Thymus (tissue), 11 donors: ENCODE data around the gene DCUN1D2. TPM values are rescaled to one million over a fixed set of nuclear protein-coding genes. Genes with fewer than 3 reads are reported as not detected.
A peak's percentile ranks its signal among the peaks of the same experiment; 100 is the strongest.

Experiments used
- DNase-seq, 9 donors: peaks; one replicate each; pipeline ENCODE4 v3.0.0-alpha.2; 2013; ENCODE audit warnings: low spot score in 9 of 9, low read depth in 6 of 9, missing footprints in 1 of 9
- H3K27ac ChIP-seq, 2 donors: one replicate each; pipeline ENCODE4 v1.5.1; 2013; ENCODE audit warnings: control low read depth in 1 of 2, low read depth in 1 of 2, low read length in 1 of 2, mild to moderate bottlenecking in 1 of 2, moderate library complexity in 1 of 2
- H3K27me3 ChIP-seq, 2 donors: one replicate each; pipeline ENCODE4 v1.5.1; 2013; ENCODE audit warnings: low read length in 1 of 2; ENCODE audit not compliant: control insufficient read depth in 2 of 2, insufficient read depth in 1 of 2
- H3K36me3 ChIP-seq, 2 donors: one replicate each; pipeline ENCODE4 v1.5.1; 2013; ENCODE audit warnings: low read length in 1 of 2, mild to moderate bottlenecking in 1 of 2, moderate library complexity in 1 of 2; ENCODE audit not compliant: control insufficient read depth in 2 of 2, insufficient read depth in 2 of 2
- H3K4me1 ChIP-seq, 2 donors: one replicate each; pipeline ENCODE4 v1.5.1; 2013; ENCODE audit warnings: low read length in 2 of 2; ENCODE audit not compliant: control insufficient read depth in 2 of 2, insufficient read depth in 2 of 2
- H3K4me3 ChIP-seq, 2 donors: one replicate each; pipeline ENCODE4 v1.5.1; 2013; ENCODE audit warnings: low read length in 2 of 2, control low read depth in 1 of 2, mild to moderate bottlenecking in 1 of 2
- H3K9me3 ChIP-seq, 2 donors: one replicate each; pipeline ENCODE4 v1.5.1; 2013; ENCODE audit warnings: low read length in 1 of 2, mild to moderate bottlenecking in 1 of 2; ENCODE audit not compliant: control insufficient read depth in 2 of 2, insufficient read depth in 1 of 2
- WGBS: extraction: QIAGEN DNeasy Blood & Tissue Kit; methylation state at CpG from one replicate; pipeline ENCODE4 v1.1.7; 2013; 5-methylcytosine and 5-hydroxymethylcytosine counted together
- polyA plus RNA-seq: library from polyadenylated mRNA; stranded (reverse); fragments of 200-250 nt; gene quantifications from one replicate; pipeline ENCODE4 v1.2.3, GENCODE V29; 2013
- total RNA-seq: library from RNA; stranded (reverse); fragments of 120-200 nt; gene quantifications from one replicate; pipeline ENCODE4 v1.2.4, GENCODE V29; 2013
- donor health status: healthy.

The DCUN1D2 gene
- total and polyA plus RNA-seq, 2 donors = 9.8 to 22.5 TPM

- Histone ChIP-seq H3K4me1 (peaks cover 3 to 5% of the 10 kb centered on the region in 2 donors), H3K27me3 (no peaks in the 10 kb centered on the region), H3K9me3 (peaks cover 0 to 9% of the 10 kb centered on the region in 2 donors), H3K4me3 (no peak overlapping the region), H3K36me3 (peaks cover 45 to 62% of the 10 kb centered on the region in 2 donors), H3K27ac (no peak overlapping the region)
- DNase-seq = no peak
- 98% methylated on average over 6 of the region's 6 CpGs for WGBS
These were observed 8.4 kb upstream of the DCUN1D2 start for GRCh38 chr13:113498905-113499304.

- H3K4me1 ChIP-seq = peaks cover 3 to 5% of the 10 kb centered on the region in 2 donors
- peak overlapping the region in 1 of 2 donors; percentile 19 for H3K27ac ChIP-seq
- DNase-seq = no peak
- H3K4me3 ChIP-seq = no peak overlapping the region
- peaks cover 35 to 47% of the 10 kb centered on the region in 2 donors for H3K36me3 ChIP-seq
- H3K9me3 ChIP-seq = peaks cover 0 to 9% of the 10 kb centered on the region in 2 donors
- WGBS = 100% methylated on average over 1 of the region's 1 CpG
- no peaks in the 10 kb centered on the region for H3K27me3 ChIP-seq
These were observed 6.7 kb upstream of the DCUN1D2 start for GRCh38 chr13:113497217-113497616.

- H3K36me3 ChIP-seq = peaks cover 32 to 35% of the 10 kb centered on the region in 2 donors
- no peak overlapping the region for H3K4me3 ChIP-seq
- H3K27ac ChIP-seq = no peak overlapping the region
- 85% methylated on average over 26 of the region's 26 CpGs for WGBS
- H3K9me3 ChIP-seq = peaks cover 0 to 14% of the 10 kb centered on the region in 2 donors
- peaks cover 0 to 8% of the 10 kb centered on the region in 2 donors for H3K27me3 ChIP-seq
- DNase-seq = peak in 1 of 9 donors; percentile 37
- H3K4me1 ChIP-seq = peaks cover 13 to 14% of the 10 kb centered on the region in 2 donors
These were observed 5.1 kb upstream of the DCUN1D2 start for GRCh38 chr13:113495494-113496210.

- DNase-seq = peak in 1 of 9 donors; percentile 20
- Histone ChIP-seq H3K27ac (no peak overlapping the region), H3K9me3 (peaks cover 0 to 14% of the 10 kb centered on the region in 2 donors), H3K4me3 (no peak overlapping the region), H3K4me1 (peaks cover 21 to 27% of the 10 kb centered on the region in 2 donors), H3K27me3 (peaks cover 0 to 8% of the 10 kb centered on the region in 2 donors), H3K36me3 (peaks cover 17 to 21% of the 10 kb centered on the region in 2 donors)
- 72% methylated on average over 5 of the region's 5 CpGs for WGBS
These were observed 2.9 kb upstream of the DCUN1D2 start for GRCh38 chr13:113493315-113493951.

- peaks cover 21 to 29% of the 10 kb centered on the region in 2 donors for H3K4me1 ChIP-seq
- H3K36me3 ChIP-seq = peaks cover 10% of the 10 kb centered on the region in 2 donors
- H3K9me3 ChIP-seq = peaks cover 0 to 7% of the 10 kb centered on the region in 2 donors
- H3K27me3 ChIP-seq = peaks cover 0 to 8% of the 10 kb centered on the region in 2 donors
- no peak overlapping the region for H3K27ac ChIP-seq
- peak overlapping the region in 1 of 2 donors; percentile 75 for H3K4me3 ChIP-seq
- 96% methylated on average over 9 of the region's 9 CpGs for WGBS
- no peak for DNase-seq
These were observed 1.5 kb upstream of the DCUN1D2 start for GRCh38 chr13:113491982-113492381.

GRCh38 chr13:113491418-113491883 lies 940 bp upstream of the DCUN1D2 start:
- peaks cover 0 to 5% of the 10 kb centered on the region in 2 donors for H3K9me3 ChIP-seq
- peak overlapping the region in 1 of 2 donors; percentile 76 for H3K27ac ChIP-seq
- H3K4me1 ChIP-seq = peaks cover 21 to 29% of the 10 kb centered on the region in 2 donors
- peak in 1 of 9 donors; percentile 22 for DNase-seq
- peaks cover 0 to 8% of the 10 kb centered on the region in 2 donors for H3K27me3 ChIP-seq
- 12% methylated on average over 22 of the region's 22 CpGs for WGBS
- peak overlapping the region; percentile 75 to 93 for H3K4me3 ChIP-seq
- H3K36me3 ChIP-seq = peaks cover 7 to 8% of the 10 kb centered on the region in 2 donors

GRCh38 chr13:113489549-113490495 lies 689 bp downstream of the DCUN1D2 start:
- no peaks in the 10 kb centered on the region for H3K36me3 ChIP-seq
- peak overlapping the region in 1 of 2 donors; percentile 76 for H3K27ac ChIP-seq
- peaks cover 0 to 5% of the 10 kb centered on the region in 2 donors for H3K9me3 ChIP-seq
- 14% methylated on average over 54 of the region's 54 CpGs for WGBS
- DNase-seq = peak in 4 of 9 donors; percentile 19 to 60 (median 38)
- H3K27me3 ChIP-seq = peaks cover 0 to 8% of the 10 kb centered on the region in 2 donors
- peaks cover 18 to 24% of the 10 kb centered on the region in 2 donors for H3K4me1 ChIP-seq
- peak overlapping the region; percentile 75 to 93 for H3K4me3 ChIP-seq

- no peak overlapping the region for H3K27ac ChIP-seq
- WGBS = 93% methylated on average over 8 of the region's 8 CpGs
These were observed 1.4 kb downstream of the DCUN1D2 start for GRCh38 chr13:113489171-113489548.

More at GRCh38 chr13:113489171-113489548, 1.4 kb downstream of the DCUN1D2 start:
- no peak for DNase-seq
- Histone ChIP-seq H3K27me3 (peaks cover 0 to 8% of the 10 kb centered on the region in 2 donors), H3K9me3 (peaks cover 0 to 5% of the 10 kb centered on the region in 2 donors), H3K4me1 (peaks cover 18 to 24% of the 10 kb centered on the region in 2 donors), H3K4me3 (peak overlapping the region in 1 of 2 donors; percentile 75), H3K36me3 (no peaks in the 10 kb centered on the region)
